Activated CD4-positive, alpha-beta T cell treated with anti-CD3 and anti-CD28 coated beads, Interleukin-2, amount 50 U/mL, for 48 hours (primary cell): ENCODE results near the gene QPCTL.
"Not testable (repeated sequence)": the region's sequence is repeated elsewhere in the genome, so short reads cannot be mapped to it uniquely, and the experiment has no call there.

Source experiments
- DNase-seq, 2 experiments: peaks; one replicate each; pipeline ENCODE4 v3.0.0-alpha.2; 2020

QPCTL gene

GRCh38 chr19:45677351-45678230, 14.9 kb upstream of the QPCTL start:
- DNase-seq = peak; percentile 89 to 92

GRCh38 chr19:45681391-45682015, 11.0 kb upstream of the QPCTL start:
- peak; percentile 84 to 90 for DNase-seq

- no peak for DNase-seq
Measured at GRCh38 chr19:45682117-45682516, 10.3 kb upstream of the QPCTL start.

GRCh38 chr19:45682908-45683307, 9.6 kb upstream of the QPCTL start:
- DNase-seq = no peak

GRCh38 chr19:45685045-45685444, 7.4 kb upstream of the QPCTL start:
- not testable (repeated sequence) for DNase-seq

- no peak for DNase-seq
Measured at GRCh38 chr19:45687599-45687998, 4.9 kb upstream of the QPCTL start.

GRCh38 chr19:45691516-45692186, 815 bp upstream of the QPCTL start, which contains the start of gene SNRPD2:
Gene SNRPD2, minus strand, starts transcription at chr19:45691953. Its CDS starts 65 bp downstream, at chr19:45691888.
- DNase-seq = peak; percentile 93 to 94

GRCh38 chr19:45693106-45693788, 781 bp downstream of the QPCTL start:
- DNase-seq = peak; percentile 88 to 91

GRCh38 chr19:45701676-45702075, 9.2 kb downstream of the QPCTL start:
- no peak for DNase-seq

GRCh38 chr19:45705115-45705514, 12.6 kb downstream of the QPCTL start:
- no peak for DNase-seq

GRCh38 chr19:45705710-45706415, 13.4 kb downstream of the QPCTL start:
- DNase-seq = no peak

GRCh38 chr19:45710356-45711130, 18.1 kb downstream of the QPCTL start:
- DNase-seq = no peak

- no peak for DNase-seq
Measured at GRCh38 chr19:45711851-45712698, 19.6 kb downstream of the QPCTL start.

GRCh38 chr19:45712699-45713067, 20.2 kb downstream of the QPCTL start:
- no peak for DNase-seq

- no peak for DNase-seq
Measured at GRCh38 chr19:45713141-45713540, 20.7 kb downstream of the QPCTL start.

- DNase-seq = no peak
Measured at GRCh38 chr19:45715139-45715538, 22.7 kb downstream of the QPCTL start.

GRCh38 chr19:45716359-45717130, 24.1 kb downstream of the QPCTL start:
- peak; percentile 24 to 38 for DNase-seq

GRCh38 chr19:45717131-45717982, 24.9 kb downstream of the QPCTL start:
- DNase-seq = peak; percentile 97 to 98
